GM19238 (cell line): ENCODE measurements around the gene DEFB123.

Experiments used
- DNase-seq: peaks from one replicate; pipeline ENCODE4 v3.0.0; 2011; ENCODE audit warnings: low spot score; ENCODE audit not compliant: insufficient read length

DEFB123 gene

DNA sequence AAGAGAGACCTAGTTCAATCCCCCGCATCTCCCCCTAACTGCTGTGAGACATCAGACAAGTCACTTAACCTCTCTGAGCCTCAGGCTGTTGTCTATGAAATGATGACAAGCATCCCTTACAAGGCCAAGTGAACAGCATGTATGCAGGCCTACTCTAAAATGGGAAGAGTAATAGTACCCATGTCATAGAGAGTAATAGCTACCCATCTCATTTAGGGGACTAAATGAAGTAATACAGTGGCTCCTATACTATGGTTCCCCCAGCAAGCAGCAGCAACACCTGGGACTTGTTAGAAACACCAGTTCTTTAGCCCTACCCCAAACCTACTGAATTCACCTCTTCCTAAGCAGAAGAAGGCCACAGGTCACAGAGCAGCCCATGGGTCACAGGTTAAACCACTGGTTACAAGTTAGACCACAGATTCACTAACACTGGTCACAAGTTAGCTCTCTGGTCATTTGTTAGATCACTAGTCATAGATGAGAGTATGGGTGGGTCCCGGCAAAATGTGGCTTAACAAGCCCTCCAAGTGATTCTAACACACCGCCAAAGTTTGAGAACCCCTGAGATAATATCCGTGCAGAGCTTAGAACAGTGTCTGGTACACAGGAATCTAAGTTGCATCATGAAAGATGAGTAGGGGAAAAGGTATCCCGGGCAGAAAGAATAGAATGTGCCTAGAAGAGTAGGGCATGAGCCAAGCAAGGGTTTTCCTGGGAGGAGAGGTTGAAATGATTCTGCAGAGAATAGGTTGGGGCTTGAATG, 33.1 kb downstream of the DEFB123 start:
- no peak for DNase-seq

DNA sequence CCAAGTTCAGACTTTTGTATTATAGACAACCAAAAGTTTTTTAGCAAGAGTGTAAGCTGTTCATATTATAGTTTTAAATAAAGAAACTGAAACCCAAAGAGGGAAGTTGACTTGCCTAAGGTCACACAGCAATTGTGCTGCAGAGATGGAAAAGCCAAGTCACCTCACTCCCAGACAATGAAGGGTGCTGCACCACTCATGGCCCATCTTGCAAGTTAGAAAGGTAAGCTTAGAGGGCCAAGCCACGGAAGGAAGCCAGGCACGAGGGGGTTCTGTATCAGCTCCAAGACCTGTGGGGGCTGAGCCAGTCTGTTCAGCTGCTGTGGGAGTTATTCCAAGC, 33.6 kb downstream of the DEFB123 start:
- no peak for DNase-seq

DNA sequence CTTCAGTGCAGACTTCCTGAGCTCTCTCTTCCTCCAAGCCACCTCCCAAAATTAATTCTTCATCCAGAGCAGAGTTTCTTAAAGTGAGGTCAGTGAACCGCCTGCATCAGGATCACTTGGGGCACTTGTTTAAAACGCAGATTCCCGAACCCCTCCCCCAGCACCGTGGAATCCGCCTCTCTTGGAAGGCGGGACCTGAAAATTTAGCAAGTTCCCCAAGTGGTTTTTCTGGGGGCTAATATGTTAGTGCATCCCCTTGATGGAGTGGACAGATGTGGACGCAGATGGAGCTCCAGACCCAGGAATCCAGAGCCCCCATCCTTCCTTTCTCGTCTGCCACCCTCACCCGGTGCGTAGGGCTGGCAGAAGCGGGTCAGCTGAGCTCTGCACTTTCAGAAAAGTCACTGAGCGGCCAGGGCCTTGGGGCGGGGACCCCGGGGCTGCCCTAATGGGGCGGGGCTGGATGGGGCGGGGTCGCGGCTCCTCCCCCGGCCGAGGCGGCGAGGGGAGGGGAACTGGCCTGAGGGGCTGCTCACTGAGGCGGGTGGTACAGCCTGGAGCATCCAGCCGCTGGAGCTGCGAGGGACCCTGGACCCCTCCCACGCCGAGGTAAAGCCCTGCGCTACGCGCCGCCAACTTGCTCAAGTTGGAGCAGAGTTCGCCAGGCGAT, 34.5 kb downstream of the DEFB123 start, which contains the start of the genes DEFB124 and REM1:
TSS of gene DEFB124 (minus strand) at position 370 of the 670 bp plus-strand sequence. CDS start 2,114 bp downstream, outside the sequence.
TSS of gene REM1 (plus strand) at position 531 of the 670 bp plus-strand sequence. CDS start 1,158 bp downstream, outside the sequence.
- DNase-seq = no peak

DNA sequence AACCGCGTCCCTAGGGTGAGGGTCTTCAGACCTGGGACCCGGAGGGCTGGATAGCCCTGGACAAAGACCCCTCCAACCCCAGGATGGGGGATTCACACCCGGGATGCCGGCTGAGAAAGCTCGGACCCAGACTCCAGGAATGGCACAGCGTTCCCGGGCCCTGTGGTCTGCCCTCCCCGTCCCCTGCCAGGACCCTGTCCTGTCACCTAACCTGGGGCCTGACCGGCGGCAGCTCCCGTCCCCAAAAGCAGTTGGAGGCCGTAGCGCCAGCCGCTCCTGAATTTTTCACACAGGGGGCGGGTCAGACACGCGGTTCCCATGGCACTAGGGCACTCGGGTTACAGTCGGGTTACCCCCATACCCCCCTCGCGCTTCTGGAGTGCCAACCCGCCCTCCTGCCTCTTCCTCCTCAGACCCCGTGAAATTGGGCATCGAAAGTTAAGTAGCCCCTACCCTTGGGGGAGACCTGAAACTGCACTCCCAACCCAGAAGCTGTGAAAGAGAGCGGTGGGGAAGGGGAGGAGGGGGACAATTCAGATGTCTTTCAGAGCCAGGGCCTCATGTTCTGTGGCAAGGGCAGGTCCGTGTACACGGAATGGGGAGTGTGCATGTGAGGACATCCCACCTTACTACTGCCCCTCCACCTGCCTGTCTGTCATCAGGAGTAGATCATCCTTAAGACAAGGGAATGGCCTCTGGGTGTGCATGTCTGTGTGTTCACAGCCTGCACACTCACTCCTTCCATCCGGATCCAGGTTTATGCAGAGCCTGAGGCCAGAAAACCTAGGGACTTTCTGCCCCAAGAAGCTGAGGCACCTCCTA, 35.3 kb downstream of the DEFB123 start:
- no peak for DNase-seq

DNA sequence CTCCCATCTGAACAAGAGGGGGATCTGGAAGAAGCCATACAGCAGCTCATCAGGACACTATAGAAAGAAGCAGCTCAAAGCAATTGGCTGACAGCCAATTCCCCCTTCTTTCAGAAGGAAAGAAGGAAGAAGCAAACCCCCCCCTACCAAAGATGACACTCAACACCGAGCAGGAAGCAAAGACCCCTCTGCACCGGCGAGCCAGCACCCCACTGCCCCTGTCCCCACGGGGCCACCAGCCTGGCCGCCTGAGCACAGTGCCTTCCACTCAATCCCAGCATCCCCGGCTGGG, 35.8 kb downstream of the DEFB123 start:
- no peak for DNase-seq

DNA sequence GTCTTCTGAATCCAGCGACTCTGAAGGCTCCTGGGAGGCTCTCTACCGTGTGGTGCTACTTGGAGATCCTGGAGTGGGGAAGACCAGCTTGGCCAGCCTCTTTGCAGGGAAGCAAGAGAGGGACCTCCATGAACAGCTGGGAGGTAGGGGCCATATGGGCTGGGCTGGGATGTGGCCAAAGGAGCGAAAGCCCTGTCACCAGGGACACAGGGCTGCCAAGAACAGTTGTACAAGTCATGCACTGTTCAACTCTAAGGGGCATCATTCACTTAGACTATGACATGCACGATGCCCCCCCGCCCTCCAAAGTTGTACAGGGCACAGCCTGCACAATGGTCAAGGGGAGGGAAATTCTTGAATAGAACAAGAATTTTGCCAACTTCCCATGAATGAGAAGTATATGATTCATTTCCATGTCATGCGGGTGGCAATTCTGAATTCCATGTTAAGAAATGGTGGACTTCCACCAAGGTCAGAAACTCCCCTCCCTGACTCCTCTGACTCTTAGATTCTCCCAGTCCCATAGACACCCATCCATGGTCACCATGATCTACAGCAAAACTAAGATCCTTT, 36.3 kb downstream of the DEFB123 start:
- no peak for DNase-seq

DNA sequence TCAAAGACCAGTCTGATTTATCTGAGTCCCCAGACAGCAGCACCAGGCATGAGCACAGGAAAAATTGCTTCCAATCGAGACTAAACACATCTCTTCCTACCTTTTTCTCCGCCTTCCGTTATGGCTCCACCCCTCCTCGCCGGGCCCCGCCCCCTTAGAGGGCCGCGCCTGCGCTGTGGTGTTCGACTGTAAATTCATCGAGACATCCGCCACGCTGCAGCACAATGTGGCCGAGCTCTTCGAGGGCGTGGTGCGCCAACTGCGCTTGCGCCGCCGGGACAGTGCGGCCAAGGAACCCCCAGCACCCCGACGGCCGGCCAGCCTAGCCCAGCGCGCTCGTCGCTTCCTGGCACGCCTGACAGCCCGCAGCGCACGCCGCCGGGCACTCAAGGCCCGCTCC, 43.6 kb downstream of the DEFB123 start:
- no peak for DNase-seq

DNA sequence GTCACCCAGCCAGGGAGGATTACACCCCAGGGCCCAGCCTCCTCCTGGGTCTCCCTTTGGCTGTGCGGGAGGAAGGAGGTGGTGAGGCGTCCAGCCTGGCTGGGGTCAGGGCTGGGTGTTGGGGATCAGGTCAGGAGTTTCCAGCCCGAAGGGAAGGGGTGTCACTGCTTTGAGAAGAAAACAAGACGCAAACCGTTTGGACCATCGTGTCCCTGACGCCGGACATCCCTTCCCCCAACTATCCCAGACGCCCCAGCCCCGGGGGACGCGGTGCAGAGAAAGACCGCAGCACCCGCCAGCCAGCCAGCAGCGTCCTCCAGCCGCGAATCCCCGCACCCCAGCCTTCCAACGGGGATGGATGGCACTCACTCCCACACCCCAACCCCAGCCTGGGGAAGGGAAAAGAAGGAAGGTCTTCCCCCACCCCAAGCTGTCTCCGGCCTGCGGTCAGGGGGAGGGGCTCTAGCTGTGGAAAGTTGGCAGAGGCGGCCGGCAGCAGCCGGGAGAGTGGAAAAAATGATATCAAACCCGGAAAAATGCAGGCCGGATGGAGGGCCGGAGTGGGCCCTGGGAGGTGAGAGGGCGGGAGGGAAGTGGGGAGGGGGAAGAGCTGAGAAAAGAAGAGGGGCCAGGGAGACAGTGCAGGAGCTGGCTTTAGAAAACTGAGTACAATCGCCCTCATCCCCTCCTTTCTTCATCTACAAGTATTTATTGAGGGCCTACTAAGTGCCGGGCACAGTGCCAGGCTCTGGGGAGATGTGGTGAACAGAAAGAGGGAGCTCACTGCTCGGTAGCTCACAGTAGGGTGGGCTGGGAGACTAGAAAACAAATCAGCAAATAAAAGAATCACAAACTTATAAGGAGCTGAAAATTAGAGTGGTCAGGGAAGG, 45.3 kb downstream of the DEFB123 start:
- DNase-seq = no peak

DNA sequence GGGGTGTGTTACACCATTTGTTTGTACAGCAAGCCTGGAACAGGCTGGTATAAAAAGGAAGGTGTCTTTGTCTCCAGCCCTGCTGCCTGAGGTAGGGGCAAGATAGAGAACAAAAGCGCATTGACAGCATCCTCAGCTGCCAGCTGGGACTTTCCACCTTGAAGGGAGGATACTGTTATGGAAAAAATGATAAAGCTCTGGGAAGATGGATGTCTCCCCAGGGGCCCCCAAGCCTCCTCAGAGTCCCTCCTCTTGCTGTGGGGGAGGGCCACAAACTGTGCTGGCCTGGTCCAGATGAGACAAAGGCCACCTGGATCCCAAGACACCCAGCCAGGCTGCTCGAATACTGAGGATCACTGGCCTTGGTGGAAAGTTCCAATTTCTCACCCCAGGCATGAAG, 47.7 kb downstream of the DEFB123 start:
- DNase-seq = no peak

DNA sequence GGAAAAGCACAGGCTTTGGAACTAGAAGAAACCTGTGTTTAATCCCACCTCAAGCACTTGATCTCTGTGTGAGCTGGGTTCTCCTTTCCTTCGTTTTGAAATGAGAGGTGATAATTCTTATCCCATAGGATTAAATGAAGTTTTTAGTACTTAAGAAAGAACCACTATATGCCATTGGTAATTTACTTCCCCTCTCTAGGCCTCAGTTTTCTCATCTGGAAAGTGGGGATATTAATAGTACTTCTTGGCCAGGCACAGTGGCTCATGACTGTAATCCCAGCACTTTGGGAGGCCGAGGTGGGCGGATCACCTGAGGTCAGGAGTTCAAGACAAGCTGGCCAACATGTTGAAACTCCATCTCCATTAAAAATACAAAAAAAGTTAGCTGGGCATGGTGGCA, 48.7 kb downstream of the DEFB123 start:
- DNase-seq = no peak

DNA sequence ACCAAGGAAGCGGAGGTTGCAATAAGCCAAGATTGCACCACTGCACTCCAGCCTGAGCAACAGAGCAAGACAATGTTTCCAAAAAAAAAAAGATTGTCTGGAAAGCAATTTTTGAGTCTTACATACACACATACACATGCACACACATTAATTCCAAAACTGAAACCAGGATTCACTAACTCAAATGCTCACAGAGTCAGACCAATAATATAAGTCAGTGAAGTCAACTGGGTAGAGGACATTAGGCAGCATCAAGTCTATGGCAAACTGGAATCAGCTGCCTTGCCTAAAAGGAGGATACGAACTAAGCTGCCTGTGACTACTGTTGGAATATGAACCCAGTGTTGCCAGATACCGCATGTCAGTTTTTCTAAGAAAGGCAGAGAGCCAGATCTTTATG, 50.3 kb downstream of the DEFB123 start:
- no peak for DNase-seq

DNA sequence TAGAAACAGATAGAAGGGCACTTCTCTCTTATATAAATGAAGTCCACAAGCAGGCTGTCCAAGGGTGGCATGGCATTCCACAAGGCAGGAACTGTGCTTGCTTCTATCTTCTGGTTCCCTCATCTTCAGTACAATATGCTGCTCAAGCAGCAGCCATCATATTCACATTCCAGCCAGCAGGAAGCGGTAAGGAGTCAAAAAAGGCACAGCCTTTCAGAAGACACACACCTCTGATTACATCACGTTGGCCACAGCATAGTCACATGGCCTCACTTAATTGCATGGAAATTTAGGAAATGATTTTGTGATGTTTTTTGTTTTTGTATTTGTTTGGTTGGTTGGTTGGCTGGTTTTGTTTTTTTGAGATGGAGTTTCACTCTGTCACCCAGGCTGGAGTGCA, 53.7 kb downstream of the DEFB123 start:
- no peak for DNase-seq

DNA sequence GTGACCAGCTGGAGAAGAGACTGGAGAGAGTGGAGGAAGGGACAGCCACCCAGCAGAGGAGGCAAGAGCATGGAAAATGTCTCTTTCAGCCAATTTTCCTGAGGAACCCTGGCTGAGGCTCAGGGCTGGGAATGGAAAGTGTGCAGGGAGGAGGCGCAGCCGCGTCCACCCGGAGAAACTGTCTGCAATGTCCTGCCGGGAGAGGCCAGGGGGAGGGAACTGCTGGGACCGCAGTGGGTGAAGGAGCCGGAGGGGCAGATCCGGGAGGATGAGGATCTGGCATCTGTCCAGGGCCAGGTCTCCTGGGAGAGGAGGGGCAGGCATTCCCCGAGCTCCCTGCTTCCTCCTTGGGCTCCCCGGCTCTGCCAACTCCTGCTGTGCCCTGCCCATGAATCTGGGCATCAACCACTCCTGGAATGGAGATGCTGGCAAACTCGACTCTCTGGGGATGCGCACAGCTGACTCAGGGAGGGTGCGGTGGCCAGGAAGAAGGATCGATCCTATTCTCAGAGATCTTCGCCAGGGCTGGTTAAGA, 56.4 kb downstream of the DEFB123 start:
- no peak for DNase-seq

DNA sequence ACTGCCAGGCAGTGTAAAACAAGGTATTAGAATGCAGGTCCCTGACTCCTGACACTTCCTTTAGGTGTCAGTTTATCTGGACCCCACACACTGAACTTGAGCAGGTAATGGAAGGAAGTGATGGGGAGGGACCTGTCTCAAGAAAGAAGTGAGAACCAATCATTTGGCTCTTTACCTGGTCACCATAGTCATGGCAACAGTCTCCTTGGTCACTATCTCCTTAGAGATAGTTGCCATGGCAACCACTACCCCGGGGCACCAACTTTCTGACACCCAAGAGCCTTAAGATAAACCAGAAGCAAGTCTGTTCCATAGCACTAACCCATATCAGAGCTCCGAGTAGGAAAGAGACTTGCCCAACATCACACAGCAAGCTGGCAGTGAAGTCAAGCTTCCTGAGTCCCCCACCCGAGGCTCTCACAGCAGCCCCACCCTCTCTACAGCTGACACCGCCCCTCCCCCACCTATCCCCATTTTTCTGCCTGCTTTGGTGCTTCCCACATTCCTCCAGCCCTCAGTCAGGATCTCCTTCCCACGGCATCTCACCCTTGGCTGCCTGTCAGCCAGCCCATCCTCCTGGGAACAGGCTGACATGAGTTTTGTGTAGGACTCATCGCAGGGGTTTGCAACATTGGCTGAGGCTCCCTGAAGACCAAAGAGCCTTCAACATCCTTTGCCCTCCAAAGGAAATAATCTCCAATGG, 57.6 kb downstream of the DEFB123 start:
- no peak for DNase-seq
